Spleen (tissue), 7 donors: Measurements from ENCODE around the gene ST3GAL6.

Source experiments
- CTCF ChIP-seq, 11 experiments: fragments of 200-600 bp in 7 of 11; fragments of 450-650 bp in 4 of 11; sonication (generic) in 4 of 11; IDR thresholded peaks in 8 of 11; conservative IDR thresholded peaks in 3 of 11; 1 replicate in 7 of 11; 2 replicates in 4 of 11; pipeline versions ENCODE4 v1.4.0 to v1.8.0; 2016 to 2021; ENCODE audit warnings: antibody characterized with exemption in 11 of 11, inconsistent platforms in 4 of 11, mild to moderate bottlenecking in 1 of 11
- POLR2A ChIP-seq, 3 donors: fragments of 450-650 bp; IDR thresholded peaks; one replicate each; pipeline ENCODE4 v1.5.1; 2017; ENCODE audit warnings: antibody characterized with exemption in 3 of 3, mild to moderate bottlenecking in 1 of 3
- POLR2AphosphoS5 ChIP-seq, 3 donors: sonication (generic); formaldehyde crosslinking; IDR thresholded peaks; one replicate each; pipeline ENCODE4 v1.5.1; 2017; ENCODE audit warnings: antibody characterized with exemption in 3 of 3
- donor health status: DM: no; HTN: no; CAD: no; lungs with moderate emphysema.
- donor health status: DM: no; HTN: no; CAD: no.
- donor health status: DM: no; HTN: no; CAD: no.

GRCh38 chr3:98807561-98807960 is 44.4 kb downstream of the ST3GAL6 start:
- TF ChIP-seq POLR2A (IDR thresholded peaks at IDR 0.05): no peak
- no peak for TF ChIP-seq CTCF (IDR thresholded peaks at IDR 0.05 in 8 of 11, conservative IDR thresholded peaks at IDR 0.05 in 3 of 11)
- TF ChIP-seq POLR2AphosphoS5 (IDR thresholded peaks at IDR 0.05): no peak
